COLO829 (cell line): Measurements from ENCODE around the gene ACTR2.
"Not testable (repeated sequence)": the region's sequence is repeated elsewhere in the genome, so short reads cannot be mapped to it uniquely, and the experiment has no call there.

Source experiments
- DNase-seq: peaks from one replicate; pipeline ENCODE4 v3.0.0; 2012; ENCODE audit warnings: low spot score

The ACTR2 gene

GRCh38 chr2:65227456-65228262, at the start of gene ACTR2:
Gene ACTR2 (plus strand): TSS chr2:65227831. CDS start chr2:65227910, 79 bp downstream.
- DNase-seq, result peak; percentile 80

GRCh38 chr2:65182570-65182969, 45.1 kb upstream of the ACTR2 start:
- DNase-seq, result no peak

- DNase-seq, result not testable (repeated sequence)
Measured at GRCh38 chr2:65183406-65183805, 44.2 kb upstream of the ACTR2 start.

- DNase-seq, result no peak
Measured at GRCh38 chr2:65185012-65185411, 42.6 kb upstream of the ACTR2 start.

- DNase-seq, result no peak
Measured at GRCh38 chr2:65186093-65186868, 41.4 kb upstream of the ACTR2 start.

GRCh38 chr2:65186872-65187851, 40.5 kb upstream of the ACTR2 start:
- DNase-seq, result peak; percentile 80

- DNase-seq, result no peak
Measured at GRCh38 chr2:65193446-65193845, 34.2 kb upstream of the ACTR2 start.

GRCh38 chr2:65198737-65199136, 28.9 kb upstream of the ACTR2 start:
- DNase-seq, result no peak

GRCh38 chr2:65199166-65199565, 28.5 kb upstream of the ACTR2 start:
- DNase-seq, result no peak

GRCh38 chr2:65199891-65200290, 27.7 kb upstream of the ACTR2 start:
- DNase-seq, result no peak

GRCh38 chr2:65204461-65205210, 23.0 kb upstream of the ACTR2 start:
- DNase-seq, result no peak

- no peak for DNase-seq
Measured at GRCh38 chr2:65212115-65212514, 15.5 kb upstream of the ACTR2 start.

- no peak for DNase-seq
Measured at GRCh38 chr2:65212619-65213018, 15.0 kb upstream of the ACTR2 start.

GRCh38 chr2:65213035-65213434, 14.6 kb upstream of the ACTR2 start:
- no peak for DNase-seq

GRCh38 chr2:65214361-65214760, 13.3 kb upstream of the ACTR2 start:
- no peak for DNase-seq

GRCh38 chr2:65214843-65215242, 12.8 kb upstream of the ACTR2 start:
- DNase-seq, result no peak

- DNase-seq, result no peak
Measured at GRCh38 chr2:65215946-65216345, 11.7 kb upstream of the ACTR2 start.

- DNase-seq, result no peak
Measured at GRCh38 chr2:65220432-65221131, 7.0 kb upstream of the ACTR2 start.

- not testable (repeated sequence) for DNase-seq
Measured at GRCh38 chr2:65221275-65221674, 6.4 kb upstream of the ACTR2 start.

GRCh38 chr2:65227020-65227455, 593 bp upstream of the ACTR2 start:
- no peak for DNase-seq
